CD8-positive, alpha-beta memory T cell (primary cell): ENCODE data around the gene SLC22A7. TPM values are rescaled to one million over a fixed set of nuclear protein-coding genes. Genes with fewer than 3 reads are reported as not detected.
"Not testable (repeated sequence)": the region's sequence is repeated elsewhere in the genome, so short reads cannot be mapped to it uniquely, and the experiment has no call there.

ENCODE experiments used
- CTCF ChIA-PET: fragments of 350-600 bp; sonication (Branson Sonifier 250); formaldehyde crosslinking; loops from one replicate; lab custom pipeline; 2021; ENCODE audit warnings: antibody characterized with exemption; lab: Charles Lee
- POLR2A ChIA-PET: fragments of 350-600 bp; sonication (Branson Sonifier 250); formaldehyde crosslinking; loops from one replicate; lab custom pipeline; 2021; ENCODE audit warnings: antibody characterized with exemption; lab: Charles Lee
- DNase-seq, 5 donors: peaks; one replicate each; pipeline versions ENCODE4 v3.0.0 to v3.0.0-alpha.2; 2020 to 2022; ENCODE audit warnings: mixed read lengths in 1 of 5
- H3K27ac ChIP-seq: one replicate; pipeline ENCODE4 v1.7.0; 2013; ENCODE audit warnings: low read depth, mild to moderate bottlenecking, low read length, moderate library complexity
- H3K27me3 ChIP-seq: 2 replicates; pipeline ENCODE4 v1.7.0; 2013; ENCODE audit warnings: low read length, mild to moderate bottlenecking; ENCODE audit not compliant: insufficient read depth, poor library complexity, severe bottlenecking
- H3K36me3 ChIP-seq: 2 replicates; pipeline ENCODE4 v1.7.0; 2013; ENCODE audit warnings: mild to moderate bottlenecking, low read length, moderate library complexity; ENCODE audit not compliant: insufficient read depth
- H3K4me1 ChIP-seq: 2 replicates; pipeline ENCODE4 v1.7.0; 2013; ENCODE audit warnings: mild to moderate bottlenecking, low read length, moderate library complexity; ENCODE audit not compliant: insufficient read depth
- H3K4me3 ChIP-seq: 2 replicates; pipeline ENCODE4 v1.7.0; 2013; ENCODE audit warnings: mild to moderate bottlenecking, low read length
- H3K9me3 ChIP-seq: 2 replicates; pipeline ENCODE4 v1.7.0; 2013; ENCODE audit warnings: mild to moderate bottlenecking, low read length
- H3K27ac Mint-ChIP-seq, 8 donors: one replicate each; pipeline ENCODE4 v1.8.0; 2020 to 2021; ENCODE audit warnings: mixed read lengths in 8 of 8, mild to moderate bottlenecking in 6 of 8, inconsistent platforms in 3 of 8, moderate library complexity in 3 of 8
- H3K27me3 Mint-ChIP-seq, 2 donors: one replicate each; pipeline ENCODE4 v1.8.0; 2020 to 2021; ENCODE audit warnings: mixed read lengths in 2 of 2, mild to moderate bottlenecking in 1 of 2, moderate library complexity in 1 of 2
- H3K36me3 Mint-ChIP-seq, 3 donors: one replicate each; pipeline ENCODE4 v1.8.0; 2020 to 2021; ENCODE audit warnings: mixed read lengths in 3 of 3, inconsistent platforms in 1 of 3, mild to moderate bottlenecking in 1 of 3
- H3K4me1 Mint-ChIP-seq, 3 donors: one replicate each; pipeline ENCODE4 v1.8.0; 2020 to 2021; ENCODE audit warnings: mixed read lengths in 3 of 3, inconsistent platforms in 1 of 3, mild to moderate bottlenecking in 1 of 3
- H3K4me3 Mint-ChIP-seq, 7 donors: one replicate each; pipeline ENCODE4 v1.8.0; 2020 to 2021; ENCODE audit warnings: mixed read lengths in 7 of 7, mild to moderate bottlenecking in 6 of 7, moderate library complexity in 4 of 7, inconsistent platforms in 2 of 7
- H3K9me3 Mint-ChIP-seq, 5 donors: one replicate each; pipeline ENCODE4 v1.8.0; 2020 to 2022; ENCODE audit warnings: mixed read lengths in 5 of 5, mild to moderate bottlenecking in 3 of 5, moderate library complexity in 2 of 5, inconsistent platforms in 1 of 5
- polyA plus RNA-seq: library from polyadenylated mRNA; unstranded; fragments of 300-500 nt; fragmentation: Illumina TruSeq; gene quantifications from one replicate; pipeline ENCODE4 v1.2.3, GENCODE V29; 2021
- total RNA-seq, 2 experiments: library from RNA; stranded (reverse); gene quantifications; one replicate each; pipeline ENCODE4 v1.2.3, GENCODE V29; 2021

SLC22A7 gene
- total and polyA plus RNA-seq, 3 experiments from 2014 or later = not detected

DNA sequence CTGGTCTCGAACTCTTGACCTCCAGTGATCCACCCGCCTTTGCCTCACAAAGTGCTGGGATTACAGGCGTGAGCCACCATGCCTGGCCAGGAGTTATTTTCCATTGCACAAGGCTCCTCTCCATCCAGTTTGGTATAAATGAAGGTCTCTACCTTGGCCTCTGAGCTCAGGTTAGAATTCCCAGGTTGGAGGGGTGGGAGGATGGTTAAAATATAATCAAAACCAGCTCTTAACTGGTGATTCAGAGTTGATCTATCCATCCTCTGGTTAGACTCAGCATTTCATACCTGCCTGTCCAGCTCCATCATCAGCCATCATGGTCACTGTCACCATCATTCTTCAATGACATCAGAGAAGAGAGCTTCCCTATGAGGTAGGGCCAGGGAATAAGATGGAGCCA lies 2.6 kb upstream of the SLC22A7 start:
- Histone ChIP-seq H3K4me3 (no peak overlapping the region), H3K9me3 (no peaks in the 10 kb centered on the region), H3K36me3 (no peaks in the 10 kb centered on the region), H3K4me1 (no peaks in the 10 kb centered on the region), H3K27me3 (peaks cover 5% of the 10 kb centered on the region), H3K27ac (no peak overlapping the region)
- Mint-ChIP-seq H3K27me3 (peaks cover 14 to 34% of the 10 kb centered on the region in 2 donors), H3K9me3 (no peaks in the 10 kb centered on the region), H3K4me3 (no peak overlapping the region), H3K4me1 (no peaks in the 10 kb centered on the region), H3K27ac (no peak overlapping the region), H3K36me3 (no peaks in the 10 kb centered on the region)
- ChIA-PET CTCF (no interaction called here), POLR2A (no interaction called here)
- no peak for DNase-seq

DNA sequence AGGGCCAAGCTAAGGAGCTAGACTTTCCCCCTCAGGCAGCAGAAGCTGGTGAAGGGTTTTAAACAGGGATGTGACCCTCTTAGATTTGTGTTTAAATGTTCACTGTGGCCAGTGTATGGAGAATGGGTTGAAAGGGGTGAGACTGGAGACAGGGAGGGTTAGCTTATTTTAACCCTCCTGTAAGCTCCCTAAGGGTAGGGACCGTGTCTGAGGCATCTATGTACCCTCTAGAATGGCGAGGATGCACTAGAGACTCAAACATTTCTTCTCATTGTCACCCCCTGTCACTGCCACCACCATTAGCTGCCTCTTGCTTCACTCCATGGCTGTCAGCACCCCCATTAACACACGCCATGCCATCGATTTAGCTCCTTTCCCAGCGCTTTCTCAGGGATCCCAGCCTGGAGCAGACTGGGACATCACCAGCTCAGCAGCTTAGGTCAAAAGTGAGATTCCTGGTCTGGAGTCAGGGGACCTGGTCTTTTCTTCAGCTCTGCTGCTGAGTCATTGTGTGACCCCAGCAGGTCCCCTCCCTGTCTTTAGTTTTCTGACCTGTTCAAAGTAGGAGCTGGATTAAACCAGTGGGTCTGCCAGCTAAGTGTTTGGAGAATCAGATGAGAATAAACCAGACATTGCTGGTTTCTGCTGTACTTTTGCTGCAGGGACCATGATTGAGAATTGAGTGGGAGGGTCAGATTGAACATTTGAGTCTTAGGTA lies 1.1 kb upstream of the SLC22A7 start:
- no peak overlapping the region for H3K4me3 ChIP-seq
- H3K27me3 Mint-ChIP-seq = peaks cover 14 to 43% of the 10 kb centered on the region in 2 donors
- H3K4me3 Mint-ChIP-seq = no peak overlapping the region
- H3K27ac Mint-ChIP-seq = no peak overlapping the region
- no peaks in the 10 kb centered on the region for H3K4me1 Mint-ChIP-seq
- ChIA-PET POLR2A (no interaction called here), CTCF (interaction anchor here (1.2 to 1.4 kb wide), 3 partner anchors 10 to 33 kb away, joined by 3 to 5 read pairs (median 4); partner anchors contain the start of gene CRIP3)
- no peak overlapping the region for H3K27ac ChIP-seq
- H3K36me3 ChIP-seq = no peaks in the 10 kb centered on the region
- H3K9me3 ChIP-seq = no peaks in the 10 kb centered on the region
- H3K4me1 ChIP-seq = no peaks in the 10 kb centered on the region
- no peaks in the 10 kb centered on the region for H3K36me3 Mint-ChIP-seq
- peaks cover 5% of the 10 kb centered on the region for H3K27me3 ChIP-seq
- no peak for DNase-seq
- H3K9me3 Mint-ChIP-seq = no peaks in the 10 kb centered on the region

DNA sequence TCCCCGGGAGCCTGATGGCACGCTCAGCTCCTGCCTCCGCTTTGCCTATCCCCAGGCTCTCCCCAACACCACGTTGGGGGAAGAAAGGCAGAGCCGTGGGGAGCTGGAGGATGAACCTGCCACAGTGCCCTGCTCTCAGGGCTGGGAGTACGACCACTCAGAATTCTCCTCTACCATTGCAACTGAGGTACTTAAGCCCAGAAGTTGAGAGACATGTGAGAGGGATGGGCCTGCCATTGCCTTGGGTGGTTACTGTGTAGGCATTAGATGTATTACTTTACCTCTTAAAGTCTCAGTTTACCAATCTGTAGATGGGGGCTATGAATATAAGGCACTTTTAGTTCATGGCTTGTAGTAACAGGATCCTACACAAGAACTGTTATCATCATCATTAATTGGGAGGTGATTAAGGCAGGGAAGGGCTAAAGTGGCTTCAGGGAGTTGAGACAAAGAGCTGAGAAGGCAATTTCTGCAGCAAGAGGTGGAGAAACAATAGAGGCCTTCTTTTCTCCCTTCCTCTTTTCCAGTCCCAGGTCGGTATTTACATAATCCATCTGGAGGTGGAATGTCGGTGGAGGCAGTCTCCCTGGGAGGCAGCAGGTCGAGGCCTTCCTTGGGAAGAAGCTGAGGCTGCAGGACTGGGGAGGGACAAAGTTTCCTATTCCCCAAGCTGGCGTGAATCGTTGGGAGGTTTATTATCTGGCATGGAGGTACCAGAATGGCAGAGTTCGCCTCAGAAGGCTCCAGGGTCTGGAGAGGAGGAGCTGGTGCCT lies 691 bp downstream of the SLC22A7 start:
- no peaks in the 10 kb centered on the region for H3K36me3 Mint-ChIP-seq
- DNase-seq = no peak
- CTCF ChIA-PET = no interaction called here
- Histone ChIP-seq H3K27me3 (peaks cover 5% of the 10 kb centered on the region), H3K4me3 (no peak overlapping the region), H3K9me3 (no peaks in the 10 kb centered on the region), H3K36me3 (no peaks in the 10 kb centered on the region), H3K27ac (no peak overlapping the region), H3K4me1 (no peaks in the 10 kb centered on the region)
- H3K27me3 Mint-ChIP-seq = peaks cover 14 to 44% of the 10 kb centered on the region in 2 donors
- no peaks in the 10 kb centered on the region for H3K4me1 Mint-ChIP-seq
- no peaks in the 10 kb centered on the region for H3K9me3 Mint-ChIP-seq
- peak overlapping the region in 1 of 8 donors; percentile 51 for H3K27ac Mint-ChIP-seq
- no peak overlapping the region for H3K4me3 Mint-ChIP-seq
- POLR2A ChIA-PET = interaction anchor here (0.5 kb wide), 1 partner anchor 231 kb away, joined by 3 read pairs; no protein-coding TSS in a partner anchor

DNA sequence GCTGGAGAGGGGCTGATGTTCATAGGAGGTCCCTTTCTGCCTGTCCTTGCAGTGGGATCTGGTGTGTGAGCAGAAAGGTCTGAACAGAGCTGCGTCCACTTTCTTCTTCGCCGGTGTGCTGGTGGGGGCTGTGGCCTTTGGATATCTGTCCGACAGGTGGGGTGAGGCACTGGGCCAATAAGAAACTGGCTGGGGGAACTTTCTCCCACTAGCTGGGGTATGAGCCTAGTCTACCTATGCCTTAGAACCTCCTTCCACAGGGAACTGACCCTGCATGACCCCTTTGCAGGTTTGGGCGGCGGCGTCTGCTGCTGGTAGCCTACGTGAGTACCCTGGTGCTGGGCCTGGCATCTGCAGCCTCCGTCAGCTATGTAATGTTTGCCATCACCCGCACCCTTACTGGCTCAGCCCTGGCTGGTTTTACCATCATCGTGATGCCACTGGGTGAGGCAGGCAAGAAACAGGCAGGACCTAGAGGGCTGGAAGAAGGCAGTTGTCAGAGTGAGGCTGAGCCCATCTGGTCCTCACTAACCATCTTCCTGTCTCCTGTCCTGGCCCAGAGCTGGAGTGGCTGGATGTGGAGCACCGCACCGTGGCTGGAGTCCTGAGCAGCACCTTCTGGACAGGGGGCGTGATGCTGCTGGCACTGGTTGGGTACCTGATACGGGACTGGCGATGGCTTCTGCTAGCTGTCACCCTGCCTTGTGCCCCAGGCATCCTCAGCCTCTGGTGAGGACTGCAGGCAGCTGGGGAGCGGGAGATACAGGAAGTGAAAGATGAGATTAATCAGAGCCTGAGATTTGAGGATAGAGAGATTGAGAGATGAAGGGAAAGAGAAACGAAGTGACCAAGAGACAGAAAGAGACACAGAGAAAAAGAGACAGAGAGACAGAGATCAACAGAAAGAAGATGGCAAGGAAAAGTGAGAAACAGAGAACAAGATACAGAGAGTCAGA lies 1.6 kb downstream of the SLC22A7 start:
- Histone ChIP-seq H3K4me1 (no peaks in the 10 kb centered on the region), H3K36me3 (no peaks in the 10 kb centered on the region), H3K4me3 (no peak overlapping the region), H3K9me3 (no peaks in the 10 kb centered on the region), H3K27ac (no peak overlapping the region), H3K27me3 (peaks cover 5% of the 10 kb centered on the region)
- no peak for DNase-seq
- Mint-ChIP-seq H3K4me1 (no peaks in the 10 kb centered on the region), H3K27ac (no peak overlapping the region), H3K9me3 (no peaks in the 10 kb centered on the region), H3K27me3 (peaks cover 14 to 44% of the 10 kb centered on the region in 2 donors), H3K4me3 (no peak overlapping the region), H3K36me3 (no peaks in the 10 kb centered on the region)
- ChIA-PET CTCF (interaction anchor here (1.2 kb wide), 1 partner anchor 71 kb away, joined by 4 read pairs; the partner anchor contains the start of gene DNPH1), POLR2A (no interaction called here)

DNA sequence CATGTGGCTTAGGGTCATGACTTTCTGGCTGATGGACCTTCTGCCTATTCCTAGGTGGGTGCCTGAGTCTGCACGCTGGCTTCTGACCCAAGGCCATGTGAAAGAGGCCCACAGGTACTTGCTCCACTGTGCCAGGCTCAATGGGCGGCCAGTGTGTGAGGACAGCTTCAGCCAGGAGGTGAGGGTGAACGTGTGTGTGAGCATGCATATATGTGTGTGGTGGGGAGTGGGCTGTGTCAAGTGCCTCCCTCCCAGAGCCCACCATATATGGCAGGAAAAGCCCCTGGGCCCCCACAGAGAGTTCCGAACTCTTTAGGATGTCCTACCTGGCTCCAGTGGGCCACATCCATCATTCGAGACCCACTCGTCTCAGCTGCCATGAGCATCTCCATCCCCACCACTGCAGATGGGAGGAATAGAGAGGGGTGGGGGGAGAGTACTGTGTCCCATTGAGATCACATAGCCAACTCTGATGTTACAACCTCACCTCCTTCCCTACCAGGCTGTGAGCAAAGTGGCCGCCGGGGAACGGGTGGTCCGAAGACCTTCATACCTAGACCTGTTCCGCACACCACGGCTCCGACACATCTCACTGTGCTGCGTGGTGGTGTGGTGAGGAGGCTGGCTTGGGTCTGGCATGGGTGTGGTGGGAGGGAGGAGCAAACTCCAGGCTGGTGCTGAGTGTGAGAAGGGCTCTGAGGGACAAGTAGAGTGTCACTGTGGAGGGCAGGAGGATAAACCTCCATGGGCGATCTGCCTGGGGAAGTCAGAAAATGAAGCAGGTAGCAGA lies 3.2 kb downstream of the SLC22A7 start:
- no peak overlapping the region for H3K4me3 ChIP-seq
- no peak overlapping the region for H3K27ac Mint-ChIP-seq
- H3K9me3 Mint-ChIP-seq = no peaks in the 10 kb centered on the region
- POLR2A ChIA-PET = no interaction called here
- H3K4me1 Mint-ChIP-seq = no peaks in the 10 kb centered on the region
- no peaks in the 10 kb centered on the region for H3K36me3 ChIP-seq
- no peak overlapping the region for H3K4me3 Mint-ChIP-seq
- no peaks in the 10 kb centered on the region for H3K4me1 ChIP-seq
- H3K36me3 Mint-ChIP-seq = no peaks in the 10 kb centered on the region
- CTCF ChIA-PET = no interaction called here
- H3K27me3 Mint-ChIP-seq = peaks cover 14 to 44% of the 10 kb centered on the region in 2 donors
- H3K27ac ChIP-seq = no peak overlapping the region
- no peak for DNase-seq
- no peaks in the 10 kb centered on the region for H3K9me3 ChIP-seq
- peaks cover 5% of the 10 kb centered on the region for H3K27me3 ChIP-seq

DNA sequence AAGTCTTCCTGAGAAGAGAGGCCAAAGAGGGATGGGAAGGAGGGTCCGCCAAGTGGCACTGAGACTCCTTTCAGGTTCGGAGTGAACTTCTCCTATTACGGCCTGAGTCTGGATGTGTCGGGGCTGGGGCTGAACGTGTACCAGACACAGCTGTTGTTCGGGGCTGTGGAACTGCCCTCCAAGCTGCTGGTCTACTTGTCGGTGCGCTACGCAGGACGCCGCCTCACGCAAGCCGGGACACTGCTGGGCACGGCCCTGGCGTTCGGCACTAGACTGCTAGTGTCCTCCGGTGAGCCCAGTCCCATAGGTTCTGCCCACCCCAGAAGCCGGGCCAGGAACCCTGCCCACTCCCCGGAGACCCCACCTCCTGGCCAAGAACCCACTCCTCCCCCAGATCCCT lies 4.1 kb downstream of the SLC22A7 start:
- Histone ChIP-seq H3K4me3 (no peak overlapping the region), H3K27me3 (peaks cover 5% of the 10 kb centered on the region), H3K4me1 (no peaks in the 10 kb centered on the region), H3K9me3 (no peaks in the 10 kb centered on the region), H3K36me3 (no peaks in the 10 kb centered on the region), H3K27ac (no peak overlapping the region)
- no peak for DNase-seq
- Mint-ChIP-seq H3K9me3 (no peaks in the 10 kb centered on the region), H3K4me1 (no peaks in the 10 kb centered on the region), H3K36me3 (no peaks in the 10 kb centered on the region), H3K27ac (peak overlapping the region in 1 of 8 donors; percentile 21), H3K4me3 (no peak overlapping the region), H3K27me3 (peaks cover 16 to 36% of the 10 kb centered on the region in 2 donors)
- ChIA-PET POLR2A (no interaction called here), CTCF (interaction anchor here (1.2 kb wide), 1 partner anchor 18 kb away, joined by 4 read pairs; no protein-coding TSS in a partner anchor)

DNA sequence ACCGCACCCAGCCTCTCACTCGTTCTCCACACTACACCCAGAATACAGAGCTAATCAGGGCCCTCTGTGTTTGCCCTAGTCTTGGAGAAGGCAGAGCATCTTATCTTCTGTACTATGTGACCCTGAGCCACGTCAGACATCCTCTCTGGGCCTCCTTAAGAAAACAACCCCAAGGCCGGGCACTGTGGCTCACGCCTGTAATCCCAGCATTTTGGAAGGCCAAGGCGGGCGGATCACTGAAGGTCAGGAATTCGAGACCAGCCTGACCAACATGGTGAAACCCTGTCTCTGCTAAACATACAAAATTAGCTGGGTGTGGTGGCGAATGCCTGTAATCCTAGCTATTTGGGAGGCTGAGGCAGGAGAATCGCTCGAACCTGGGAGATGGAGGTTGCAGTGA lies 4.9 kb downstream of the SLC22A7 start:
- CTCF ChIA-PET = interaction anchor here (1.2 to 1.6 kb wide), 2 partner anchors 17 to 74 kb away, joined by 4 read pairs; partner anchors contain the start of gene DNPH1
- not testable (repeated sequence) for H3K4me1 Mint-ChIP-seq

More for the DNA sequence above, 4.9 kb downstream of the SLC22A7 start:
- H3K36me3 ChIP-seq, H3K4me3 Mint-ChIP-seq, H3K27ac Mint-ChIP-seq, H3K9me3 Mint-ChIP-seq, POLR2A ChIA-PET, H3K27ac ChIP-seq, DNase-seq, H3K9me3 ChIP-seq, H3K27me3 ChIP-seq, H3K36me3 Mint-ChIP-seq, H3K4me1 ChIP-seq, H3K4me3 ChIP-seq: not testable (repeated sequence)
- peaks cover 12 to 34% of the 10 kb centered on the region in 2 donors for H3K27me3 Mint-ChIP-seq
